Kidney (tissue), 14 donors: ENCODE measurements around the gene ZSWIM3. TPM values are rescaled to one million over a fixed set of nuclear protein-coding genes. Genes with fewer than 3 reads are reported as not detected.

Experiments
- DNase-seq, 5 donors: peaks; one replicate each; pipeline ENCODE4 v3.0.0-alpha.2; 2013 to 2020
- FAIRE-seq: peaks from 2 replicates; lab custom pipeline; 2012; peaks lifted over from hg19 to GRCh38; lab: Jason Lieb, UNC
- H3K27ac ChIP-seq, 2 donors: one replicate each; pipeline ENCODE4 v1.7.0; 2013; ENCODE audit warnings: low read depth in 2 of 2, low read length in 2 of 2, inconsistent platforms in 1 of 2
- H3K27me3 ChIP-seq: one replicate; pipeline ENCODE4 v1.7.1; 2013; ENCODE audit warnings: low read length, inconsistent platforms; ENCODE audit not compliant: control insufficient read depth, insufficient read depth
- H3K36me3 ChIP-seq, 3 donors: one replicate each; pipeline versions ENCODE4 v1.7.0 to v1.7.1; 2013; ENCODE audit warnings: low read length in 3 of 3, control low read depth in 1 of 3, inconsistent platforms in 1 of 3; ENCODE audit not compliant: insufficient read depth in 3 of 3, control insufficient read depth in 2 of 3
- H3K4me1 ChIP-seq, 3 donors: one replicate each; pipeline versions ENCODE4 v1.7.0 to v1.7.1; 2013; ENCODE audit warnings: low read length in 3 of 3, inconsistent platforms in 1 of 3, low read depth in 1 of 3; ENCODE audit not compliant: control insufficient read depth in 2 of 3, insufficient read depth in 2 of 3
- H3K4me3 ChIP-seq, 3 donors: one replicate each; pipeline versions ENCODE4 v1.7.0 to v1.8.1; 2013; ENCODE audit warnings: low read length in 3 of 3, control low read depth in 1 of 3, inconsistent platforms in 1 of 3
- H3K9ac ChIP-seq, 3 donors: one replicate each; pipeline versions ENCODE4 v1.7.0 to v1.7.1; 2013; ENCODE audit warnings: low read length in 3 of 3, control low read depth in 1 of 3, inconsistent platforms in 1 of 3
- H3K9me3 ChIP-seq, 3 donors: one replicate each; pipeline versions ENCODE4 v1.7.0 to v1.7.1; 2013; ENCODE audit warnings: low read length in 3 of 3, control low read depth in 1 of 3, inconsistent platforms in 1 of 3; ENCODE audit not compliant: control insufficient read depth in 2 of 3, insufficient read depth in 1 of 3
- CTCF ChIP-seq: IDR thresholded peaks from 3 replicates; pipeline ENCODE4 v1.5.1; 2012; ENCODE audit warnings: mild to moderate bottlenecking, moderate library complexity, borderline replicate concordance; ENCODE audit not compliant: insufficient read depth; ENCODE audit errors: extremely low read depth
- intact Hi-C: fragments of 100-400 bp; cut with DNase I; formaldehyde crosslinking; loops from one replicate; pipeline ENCODE4 v1.11.1; 2022
- polyA plus RNA-seq: library from polyadenylated mRNA; stranded (reverse); fragments of 350-450 nt; fragmentation: Illumina TruSeq; extraction: RNeasy Lipid Tissue Mini Kit (QIAGEN cat#74804); gene quantifications from one replicate; pipeline ENCODE4 v1.2.3, GENCODE V29; 2014; ENCODE audit warnings: low read depth, low replicate concordance; ENCODE audit not compliant: insufficient read depth
- total RNA-seq: library from RNA; stranded (reverse); fragmentation: NEBNext Ultra II Directional; extraction: Animal tissue kit (Norgen Biotek cat#: 25700); gene quantifications from one replicate; pipeline ENCODE4 v1.2.1, GENCODE V29; 2021
- donor health status: control.
- donor health status: control.
- donor health status: control.
- donor health status: control.
- donor health status: control.
- donor health status: DM: yes; HTN: yes; CAD: no.
- donor health status: Normal renal cell carcinoma (clear cell type).

ZSWIM3 gene
- total and polyA plus RNA-seq, 2 donors from 2014 or later = 2.6 to 3.2 TPM

- peak; percentile 42 for TF ChIP-seq CTCF
- H3K27me3 ChIP-seq = no peaks in the 10 kb centered on the region
- DNase-seq (peak; percentile 90 to 95 (median 92)), FAIRE-seq (no peak)
- peak overlapping the region; percentile 39 to 78 (median 61) for H3K9ac ChIP-seq
- H3K27ac ChIP-seq = peak overlapping the region; percentile 82 to 89
- intact Hi-C loops = no loop called here
- H3K9me3 ChIP-seq = no peaks in the 10 kb centered on the region
- peak overlapping the region; percentile 59 to 72 (median 61) for H3K4me3 ChIP-seq
- peaks cover 0 to 16% (median 14%) of the 10 kb centered on the region in 3 donors for H3K36me3 ChIP-seq
- peaks cover 0 to 30% (median 0%) of the 10 kb centered on the region in 3 donors for H3K4me1 ChIP-seq
These were observed 32.9 kb downstream of the ZSWIM3 start for GRCh38 chr20:45890077-45890984.

- H3K9ac ChIP-seq = peak within 1 kb of the TSS; percentile 39 to 78 (median 61)
- DNase-seq = peak; percentile 93 to 98 (median 95)
- no peaks in the 10 kb centered on the region for H3K9me3 ChIP-seq
- H3K27ac ChIP-seq = peak within 1 kb of the TSS; percentile 82 to 89
- peak within 1 kb of the TSS; percentile 61 to 72 (median 72) for H3K4me3 ChIP-seq
- TF ChIP-seq CTCF = no peak
- H3K36me3 ChIP-seq = peaks cover 0 to 23% (median 14%) of the 10 kb centered on the region in 3 donors
- FAIRE-seq = no peak
- no peaks in the 10 kb centered on the region for H3K27me3 ChIP-seq
- H3K4me1 ChIP-seq = peaks cover 0 to 30% (median 0%) of the 10 kb centered on the region in 3 donors
- intact Hi-C loops = no loop called here
These were observed 33.9 kb downstream of the ZSWIM3 start, which contains the start of the genes CTSA and NEURL2 for GRCh38 chr20:45890985-45891983. CTSA (plus strand) TSS chr20:45891335; CDS start chr20:45891569, 234 bp downstream. NEURL2 (minus strand) TSS chr20:45891208; CDS start chr20:45890991, 217 bp downstream.

GRCh38 chr20:45892049-45892825 lies 34.8 kb downstream of the ZSWIM3 start:
- FAIRE-seq = no peak
- Histone ChIP-seq H3K27ac (peak overlapping the region; percentile 69 to 89), H3K4me3 (peak overlapping the region; percentile 4 to 72 (median 72)), H3K9ac (peak overlapping the region in 2 of 3 donors; percentile 49 to 61), H3K9me3 (no peaks in the 10 kb centered on the region), H3K27me3 (no peaks in the 10 kb centered on the region), H3K36me3 (peaks cover 0 to 25% (median 20%) of the 10 kb centered on the region in 3 donors), H3K4me1 (peaks cover 0 to 30% (median 0%) of the 10 kb centered on the region in 3 donors)
- intact Hi-C loops = no loop called here
- DNase-seq = peak in 1 of 5 donors; percentile 58
- TF ChIP-seq CTCF = no peak
